Cardiac muscle cell (in vitro differentiated cells and primary cell): ENCODE results near the gene KHDC3L. TPM values are rescaled to one million over a fixed set of nuclear protein-coding genes. Genes with fewer than 3 reads are reported as not detected.

Experiments
- DNase-seq, 2 donors: peaks; one replicate each; pipeline versions ENCODE4 v3.0.0 to v3.0.0-alpha.2; 2010 to 2017; ENCODE audit warnings: low read depth in 1 of 2, low spot score in 1 of 2
- H3K27ac ChIP-seq: fragments of 200-600 bp; sonication (generic); 2 replicates; pipeline ENCODE4 v1.5.1; 2016
- H3K27me3 ChIP-seq: fragments of 200-600 bp; sonication (generic); 2 replicates; pipeline ENCODE4 v1.6.0; 2016; ENCODE audit warnings: control low read depth
- H3K36me3 ChIP-seq: fragments of 200-600 bp; sonication (generic); 2 replicates; pipeline ENCODE4 v1.5.1; 2016; ENCODE audit warnings: control low read depth
- H3K4me1 ChIP-seq: fragments of 200-600 bp; sonication (generic); 2 replicates; pipeline ENCODE4 v1.8.1; 2017; ENCODE audit warnings: low read depth, mild to moderate bottlenecking, mixed run types
- H3K4me3 ChIP-seq: fragments of 200-600 bp; sonication (generic); 2 replicates; pipeline ENCODE4 v1.5.1; 2016; ENCODE audit warnings: mild to moderate bottlenecking
- H3K9me3 ChIP-seq: fragments of 200-600 bp; sonication (generic); 2 replicates; pipeline ENCODE4 v1.5.1; 2017; ENCODE audit warnings: low read depth, mild to moderate bottlenecking, control low read depth
- CTCF ChIP-seq: IDR thresholded peaks from 2 replicates; pipeline ENCODE4 v1.5.1; 2012; ENCODE audit warnings: low read depth, mild to moderate bottlenecking, low read length
- polyA plus RNA-seq: library from polyadenylated mRNA; unstranded; fragments of >200 nt; fragmentation: Nextera tagmentation; extraction: Ambion mirVana; gene quantifications from 2 replicates; pipeline ENCODE4 v1.2.1, GENCODE V29; 2016
- total RNA-seq: library from RNA; depleted of rRNA; stranded (reverse); fragments of >200 nt; gene quantifications from 2 replicates; pipeline ENCODE4 v1.2.3, GENCODE V29; 2016

Gene KHDC3L
- total and polyA plus RNA-seq, 2 experiments from 2014 or later = 0.86 TPM; not detected in 1

DNA sequence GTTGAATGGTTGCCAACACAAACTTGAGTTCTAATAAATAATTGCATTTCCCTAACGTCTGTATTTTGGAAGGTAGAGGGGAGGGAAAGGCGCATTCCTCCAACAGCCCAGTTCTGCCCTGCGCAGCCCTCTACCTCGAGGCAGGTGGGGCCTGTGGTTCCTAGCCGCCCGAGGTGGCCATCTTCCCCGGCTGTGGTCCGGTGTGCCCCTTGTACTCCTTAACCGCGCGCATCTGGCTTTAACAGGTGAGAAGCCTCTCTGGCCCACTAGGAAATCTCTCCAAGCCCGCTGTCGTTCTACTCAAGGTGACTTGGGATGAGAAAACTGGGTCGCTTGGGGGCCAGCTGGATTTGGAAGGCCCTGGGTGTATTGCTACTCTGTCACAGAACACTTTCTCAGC is 1.7 kb downstream of the KHDC3L start:
- H3K4me3 ChIP-seq = no peak overlapping the region
- no peaks in the 10 kb centered on the region for H3K9me3 ChIP-seq
- no peaks in the 10 kb centered on the region for H3K4me1 ChIP-seq
- H3K27ac ChIP-seq = no peak overlapping the region
- H3K36me3 ChIP-seq = no peaks in the 10 kb centered on the region
- DNase-seq = no peak
- H3K27me3 ChIP-seq = no peaks in the 10 kb centered on the region
- TF ChIP-seq CTCF = no peak

- H3K36me3 ChIP-seq = no peaks in the 10 kb centered on the region
- H3K4me3 ChIP-seq = no peak overlapping the region
- no peaks in the 10 kb centered on the region for H3K9me3 ChIP-seq
- no peak overlapping the region for H3K27ac ChIP-seq
- DNase-seq = no peak
- H3K27me3 ChIP-seq = no peaks in the 10 kb centered on the region
- no peak for TF ChIP-seq CTCF
- H3K4me1 ChIP-seq = no peaks in the 10 kb centered on the region
Measured at GRCh38 chr6:73364549-73364948, 2.1 kb downstream of the KHDC3L start.

DNA sequence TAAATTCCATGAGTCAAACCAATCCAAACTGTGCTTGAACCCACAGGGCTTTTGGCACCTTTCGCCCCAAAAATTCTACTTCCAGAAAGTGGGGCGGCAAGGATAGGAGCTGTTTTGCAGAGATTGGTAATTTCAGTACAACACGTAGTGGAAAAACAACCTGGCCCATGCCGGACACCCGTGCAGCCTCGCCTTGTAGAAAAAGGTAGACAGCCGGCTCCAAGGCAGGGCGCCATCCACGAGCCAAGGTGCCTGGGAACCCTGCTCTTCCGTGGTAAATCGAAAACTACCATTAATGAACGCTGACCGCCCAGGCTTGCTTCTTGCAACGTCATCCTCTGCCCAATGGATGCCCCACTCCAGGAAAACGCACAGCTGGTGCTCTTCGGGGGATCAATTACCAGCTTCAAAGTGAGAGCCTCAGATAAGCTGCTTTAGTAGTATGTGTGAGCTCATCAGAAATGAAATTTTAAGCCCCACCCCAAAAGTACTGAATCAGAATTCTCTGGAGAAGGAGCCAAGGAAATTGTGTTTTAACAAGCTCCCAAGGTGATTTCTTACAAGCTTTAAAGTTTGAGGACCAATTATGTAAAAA is 5.4 kb downstream of the KHDC3L start:
- Histone ChIP-seq H3K27me3 (no peaks in the 10 kb centered on the region), H3K4me1 (no peaks in the 10 kb centered on the region), H3K9me3 (no peaks in the 10 kb centered on the region), H3K27ac (no peak overlapping the region), H3K36me3 (no peaks in the 10 kb centered on the region), H3K4me3 (no peak overlapping the region)
- no peak for DNase-seq
- TF ChIP-seq CTCF = no peak

DNA sequence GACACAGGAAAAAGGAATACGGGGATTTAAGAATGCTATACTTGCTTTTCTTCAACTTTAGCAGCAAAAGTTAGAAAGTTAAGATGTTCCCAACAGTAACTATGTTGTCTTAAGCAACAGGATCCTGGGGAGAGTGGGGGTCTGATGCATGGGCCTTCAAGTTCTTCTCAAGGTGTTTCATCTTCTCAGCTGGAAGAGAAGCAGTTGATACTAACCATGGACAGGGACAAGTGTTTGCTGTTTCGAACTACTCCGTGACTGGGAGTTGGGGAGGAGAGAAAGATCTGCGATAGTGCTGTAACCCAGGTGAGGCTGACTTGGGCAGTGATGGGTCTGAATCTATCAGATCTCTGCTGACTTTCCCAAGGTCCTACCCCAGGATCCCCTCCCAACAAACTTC is 6.2 kb downstream of the KHDC3L start:
- TF ChIP-seq CTCF = no peak
- no peak for DNase-seq
- Histone ChIP-seq H3K4me1 (no peaks in the 10 kb centered on the region), H3K9me3 (no peaks in the 10 kb centered on the region), H3K27ac (no peak overlapping the region), H3K27me3 (no peaks in the 10 kb centered on the region), H3K36me3 (no peaks in the 10 kb centered on the region), H3K4me3 (no peak overlapping the region)

GRCh38 chr6:73369157-73369556 is 6.7 kb downstream of the KHDC3L start:
- Histone ChIP-seq H3K36me3 (no peaks in the 10 kb centered on the region), H3K4me1 (no peaks in the 10 kb centered on the region), H3K4me3 (no peak overlapping the region), H3K27ac (no peak overlapping the region), H3K27me3 (no peaks in the 10 kb centered on the region), H3K9me3 (no peaks in the 10 kb centered on the region)
- TF ChIP-seq CTCF = no peak
- no peak for DNase-seq

DNA sequence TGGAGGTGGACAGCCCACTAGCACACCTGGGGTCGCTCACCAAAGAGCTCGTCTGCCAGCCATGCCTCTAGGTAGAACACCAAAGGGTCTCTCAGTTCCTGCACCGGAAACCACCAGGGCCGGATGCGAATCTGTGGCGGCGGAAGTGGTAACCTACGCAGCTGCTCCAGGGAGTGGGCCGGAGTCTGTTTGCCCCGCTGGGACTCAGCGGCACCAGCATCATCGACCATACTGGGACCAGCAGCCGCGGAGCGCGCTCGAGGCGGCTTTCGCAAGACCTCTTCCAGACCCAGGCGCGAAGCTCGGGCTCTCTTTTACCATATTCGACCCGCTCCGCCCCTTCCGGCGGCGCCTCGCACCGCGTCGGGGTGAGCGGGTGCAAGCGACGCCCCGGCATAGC is 7.1 kb downstream of the KHDC3L start, which contains the start of gene OOEP:
Gene OOEP, minus strand, starts transcription at position 335 of the 400 bp plus-strand sequence. Its CDS starts 105 bp downstream, at position 230.
- no peaks in the 10 kb centered on the region for H3K9me3 ChIP-seq
- H3K4me3 ChIP-seq = no peak within 1 kb of the TSS
- no peaks in the 10 kb centered on the region for H3K36me3 ChIP-seq
- no peaks in the 10 kb centered on the region for H3K4me1 ChIP-seq
- TF ChIP-seq CTCF = no peak
- no peaks in the 10 kb centered on the region for H3K27me3 ChIP-seq
- H3K27ac ChIP-seq = no peak within 1 kb of the TSS
- no peak for DNase-seq
